NB4 (cell line): ENCODE data around the gene LDLRAD4.

Experiments used
- POLR2A ChIP-seq: IDR thresholded peaks from 2 replicates; pipeline ENCODE4 v1.6.1; 2011; ENCODE audit warnings: mild to moderate bottlenecking; ENCODE audit not compliant: insufficient read length; ENCODE audit errors: extremely low read depth
- TF ChIP-seq, protein P1 (sequence below): IDR thresholded peaks from one replicate; pipeline ENCODE4 v1.5.1; 2012; ENCODE audit warnings: low read depth, low read length

GRCh38 chr18:13502585-13502984 is 284.0 kb downstream of the LDLRAD4 start:
- TF ChIP-seq, protein P1, sequence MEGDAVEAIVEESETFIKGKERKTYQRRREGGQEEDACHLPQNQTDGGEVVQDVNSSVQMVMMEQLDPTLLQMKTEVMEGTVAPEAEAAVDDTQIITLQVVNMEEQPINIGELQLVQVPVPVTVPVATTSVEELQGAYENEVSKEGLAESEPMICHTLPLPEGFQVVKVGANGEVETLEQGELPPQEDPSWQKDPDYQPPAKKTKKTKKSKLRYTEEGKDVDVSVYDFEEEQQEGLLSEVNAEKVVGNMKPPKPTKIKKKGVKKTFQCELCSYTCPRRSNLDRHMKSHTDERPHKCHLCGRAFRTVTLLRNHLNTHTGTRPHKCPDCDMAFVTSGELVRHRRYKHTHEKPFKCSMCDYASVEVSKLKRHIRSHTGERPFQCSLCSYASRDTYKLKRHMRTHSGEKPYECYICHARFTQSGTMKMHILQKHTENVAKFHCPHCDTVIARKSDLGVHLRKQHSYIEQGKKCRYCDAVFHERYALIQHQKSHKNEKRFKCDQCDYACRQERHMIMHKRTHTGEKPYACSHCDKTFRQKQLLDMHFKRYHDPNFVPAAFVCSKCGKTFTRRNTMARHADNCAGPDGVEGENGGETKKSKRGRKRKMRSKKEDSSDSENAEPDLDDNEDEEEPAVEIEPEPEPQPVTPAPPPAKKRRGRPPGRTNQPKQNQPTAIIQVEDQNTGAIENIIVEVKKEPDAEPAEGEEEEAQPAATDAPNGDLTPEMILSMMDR = no peak
- TF ChIP-seq POLR2A = no peak
